Measurements from ENCODE around the gene CASQ2. TPM values are rescaled to one million over a fixed set of nuclear protein-coding genes. Genes with fewer than 3 reads are reported as not detected.

Gene CASQ2
- total and polyA plus RNA-seq, 3 donors from 2014 or later = 0.74 to 8.6 (median 1.9) TPM

GRCh38 chr1:115701090-115701489, 67.4 kb downstream of the CASQ2 start:
- Histone ChIP-seq H3K4me3 (no peak overlapping the region), H3K27me3 (no peaks in the 10 kb centered on the region), H3K4me1 (no peaks in the 10 kb centered on the region), H3K27ac (no peak overlapping the region), H3K9me3 (no peaks in the 10 kb centered on the region), H3K36me3 (ENCODE audit: low read depth, missing control alignments) (no peaks in the 10 kb centered on the region)
- 77 to 88% methylated on average over 3 of the region's 3 CpGs for WGBS, 2 donors
- DNase-seq = no peak
- TF ChIP-seq POLR2A (IDR thresholded peaks at IDR 0.05) = no peak
- TF ChIP-seq CTCF (IDR thresholded peaks at IDR 0.05) = no peak
- intact Hi-C loops (cut with DNase I; ENCODE audit: low total_unique reads) = no loop called here

- intact Hi-C loops (cut with DNase I; ENCODE audit: low total_unique reads) = no loop called here
- WGBS, 2 donors = 78 to 92% methylated on average over 1 of the region's 1 CpG
- Histone ChIP-seq H3K27ac (no peak overlapping the region), H3K27me3 (no peaks in the 10 kb centered on the region), H3K4me1 (no peaks in the 10 kb centered on the region), H3K4me3 (no peak overlapping the region), H3K36me3 (ENCODE audit: low read depth, missing control alignments) (no peaks in the 10 kb centered on the region), H3K9me3 (no peaks in the 10 kb centered on the region)
- no peak for DNase-seq
- no peak for TF ChIP-seq CTCF (IDR thresholded peaks at IDR 0.05)
- no peak for TF ChIP-seq POLR2A (IDR thresholded peaks at IDR 0.05)
Observed at GRCh38 chr1:115697619-115698018, 70.9 kb downstream of the CASQ2 start.

- intact Hi-C loops (cut with DNase I; ENCODE audit: low total_unique reads) = no loop called here
Observed at GRCh38 chr1:115694805-115695204, 73.7 kb downstream of the CASQ2 start.

GRCh38 chr1:115692224-115692623, 76.3 kb downstream of the CASQ2 start:
- Histone ChIP-seq H3K36me3 (ENCODE audit: low read depth, missing control alignments) (no peaks in the 10 kb centered on the region), H3K27me3 (no peaks in the 10 kb centered on the region), H3K27ac (no peak overlapping the region), H3K4me1 (no peaks in the 10 kb centered on the region), H3K4me3 (no peak overlapping the region), H3K9me3 (no peaks in the 10 kb centered on the region)
- 87 to 97% methylated on average over 4 of the region's 4 CpGs for WGBS, 2 donors
- intact Hi-C loops (cut with DNase I; ENCODE audit: low total_unique reads) = no loop called here
- TF ChIP-seq POLR2A (IDR thresholded peaks at IDR 0.05) (no peak), CTCF (IDR thresholded peaks at IDR 0.05) (no peak)
- no peak for DNase-seq

More at GRCh38 chr1:115694805-115695204, 73.7 kb downstream of the CASQ2 start:
- Histone ChIP-seq H3K36me3 (ENCODE audit: low read depth, missing control alignments) (no peaks in the 10 kb centered on the region), H3K27me3 (no peaks in the 10 kb centered on the region), H3K9me3 (no peaks in the 10 kb centered on the region), H3K4me1 (no peaks in the 10 kb centered on the region), H3K4me3 (no peak overlapping the region), H3K27ac (no peak overlapping the region)
- no peak for DNase-seq
- no peak for TF ChIP-seq CTCF (IDR thresholded peaks at IDR 0.05)
- TF ChIP-seq POLR2A (IDR thresholded peaks at IDR 0.05) = no peak
- WGBS, 2 donors = 88 to 96% methylated on average over 3 of the region's 3 CpGs

GRCh38 chr1:115690972-115691371, 77.5 kb downstream of the CASQ2 start:
- TF ChIP-seq POLR2A (IDR thresholded peaks at IDR 0.05) (no peak), CTCF (IDR thresholded peaks at IDR 0.05) (no peak)
- Histone ChIP-seq H3K9me3 (no peaks in the 10 kb centered on the region), H3K27me3 (no peaks in the 10 kb centered on the region), H3K27ac (no peak overlapping the region), H3K4me1 (no peaks in the 10 kb centered on the region), H3K36me3 (ENCODE audit: low read depth, missing control alignments) (no peaks in the 10 kb centered on the region), H3K4me3 (no peak overlapping the region)
- 88 to 92% methylated on average over 8 of the region's 8 CpGs for WGBS, 2 donors
- no peak for DNase-seq
- intact Hi-C loops (cut with DNase I; ENCODE audit: low total_unique reads) = no loop called here

All from testis (tissue), 3 donors.